Transverse colon (tissue), 4 donors: ENCODE results near the gene ZNF101. TPM values are rescaled to one million over a fixed set of nuclear protein-coding genes. Genes with fewer than 3 reads are reported as not detected.
"Not testable (repeated sequence)": the region's sequence is repeated elsewhere in the genome, so short reads cannot be mapped to it uniquely, and the experiment has no call there.

Source experiments
- DNase-seq: peaks from one replicate; pipeline ENCODE4 v3.0.0-alpha.2; 2019
- H3K27ac ChIP-seq, 4 donors: fragments of 200-600 bp; sonication (generic); 2 replicates each; pipeline ENCODE4 v1.5.1; 2016 to 2018; ENCODE audit warnings: inconsistent platforms in 4 of 4
- H3K27me3 ChIP-seq: fragments of 200-600 bp; sonication (generic); 2 replicates; pipeline ENCODE4 v1.5.1; 2017; ENCODE audit warnings: inconsistent platforms
- H3K36me3 ChIP-seq, 4 donors: fragments of 200-600 bp; sonication (generic); 2 replicates each; pipeline ENCODE4 v1.5.1; 2017 to 2019; ENCODE audit warnings: inconsistent platforms in 4 of 4
- H3K4me1 ChIP-seq, 4 donors: fragments of 200-600 bp; sonication (generic); 2 replicates each; pipeline ENCODE4 v1.5.1; 2017 to 2020; ENCODE audit warnings: inconsistent platforms in 4 of 4
- H3K4me3 ChIP-seq, 4 donors: fragments of 200-600 bp; sonication (generic); 1 replicate in 1 of 4; 2 replicates in 3 of 4; pipeline versions ENCODE4 v1.5.1 to v1.6.1; 2017 to 2019; ENCODE audit warnings: inconsistent platforms in 4 of 4
- H3K9me3 ChIP-seq, 2 donors: fragments of 200-600 bp; sonication (generic); 2 replicates each; pipeline ENCODE4 v1.5.1; 2017 to 2019; ENCODE audit warnings: inconsistent platforms in 2 of 2
- EP300 ChIP-seq: sonication (generic); formaldehyde crosslinking; IDR thresholded peaks from one replicate; pipeline ENCODE4 v1.6.1; 2017; ENCODE audit warnings: antibody characterized with exemption, low read depth
- POLR2A ChIP-seq: fragments of 450-650 bp; IDR thresholded peaks from one replicate; pipeline ENCODE4 v1.6.1; 2016; ENCODE audit warnings: antibody characterized with exemption, mild to moderate bottlenecking, moderate library complexity
- POLR2AphosphoS5 ChIP-seq, 3 donors: sonication (generic); formaldehyde crosslinking; IDR thresholded peaks; one replicate each; pipeline ENCODE4 v1.6.1; 2016; ENCODE audit warnings: antibody characterized with exemption in 3 of 3
- whole genome bisulfite sequencing, 2 donors: methylation state at CpG; one replicate each; pipeline ENCODE4 v1.1.5; 2018; ENCODE audit warnings: low coverage in 1 of 2; 5-methylcytosine and 5-hydroxymethylcytosine counted together
- in situ Hi-C, 4 donors: fragments of 200-750 bp; cut with MboI; loops; one replicate each; pipeline versions ENCODE4 v1.15.0 to v1.15.1; 2017; ENCODE audit warnings: low sequenced_read_pairs in 3 of 4, low pct_ligation_motif_present in 1 of 4, low pct_unique_long_range_greater_than_20kb in 1 of 4
- intact Hi-C: fragments of 100-400 bp; cut with DNase I; formaldehyde crosslinking; loops from one replicate; pipeline ENCODE4 v1.15.1; 2023; ENCODE audit warnings: low total_unique reads
- total RNA-seq, 4 donors: library from RNA; depleted of rRNA; stranded (reverse); fragments of >200 nt; gene quantifications; one replicate each; pipeline ENCODE4 v1.1.0, GENCODE V29; 2016
- TF ChIP-seq, protein P1 (sequence below), 5 experiments: fragments of 200-600 bp in 3 of 5; fragments of 450-650 bp in 2 of 5; sonication (generic) in 3 of 5; IDR thresholded peaks; 1 replicate in 2 of 5; 2 replicates in 3 of 5; pipeline ENCODE4 v1.5.1; 2016 to 2017; ENCODE audit warnings: antibody characterized with exemption in 5 of 5, inconsistent platforms in 3 of 5, mild to moderate bottlenecking in 2 of 5, moderate library complexity in 1 of 5

Gene ZNF101
- total RNA-seq, 4 donors from 2014 or later = 6.8 to 16.8 (median 11.1) TPM

DNA sequence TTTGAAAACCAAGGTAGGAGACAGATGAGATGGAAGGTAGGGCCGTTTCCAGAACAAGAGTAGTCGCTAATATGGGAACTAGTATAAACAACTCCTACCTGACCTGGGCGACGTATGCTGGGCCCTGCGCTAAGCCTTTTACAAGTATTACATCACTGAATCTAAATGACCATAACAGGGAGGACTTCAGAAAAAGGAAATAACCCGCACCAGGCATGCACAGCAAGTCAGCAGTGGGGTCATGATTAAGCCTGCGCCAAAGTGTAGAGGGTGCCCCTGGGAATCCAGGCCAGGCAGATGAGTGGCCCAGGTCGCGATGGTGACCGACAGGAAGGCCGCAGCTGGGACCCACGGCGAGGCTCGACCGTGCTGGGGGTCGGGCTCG, 5.8 kb upstream of the ZNF101 start:
- Histone ChIP-seq H3K9me3 (no peaks in the 10 kb centered on the region), H3K27ac (peak overlapping the region; percentile 86 to 98 (median 90)), H3K36me3 (peaks cover 0 to 15% (median 7%) of the 10 kb centered on the region in 4 donors), H3K27me3 (no peaks in the 10 kb centered on the region), H3K4me1 (peaks cover 7 to 24% (median 12%) of the 10 kb centered on the region in 4 donors), H3K4me3 (peak overlapping the region; percentile 34 to 94 (median 80))
- in situ Hi-C loops = no loop called here
- intact Hi-C loops = no loop called here
- TF ChIP-seq POLR2AphosphoS5 (IDR thresholded peaks at IDR 0.05) (no peak), POLR2A (no peak), EP300 (no peak)
- TF ChIP-seq, protein P1, sequence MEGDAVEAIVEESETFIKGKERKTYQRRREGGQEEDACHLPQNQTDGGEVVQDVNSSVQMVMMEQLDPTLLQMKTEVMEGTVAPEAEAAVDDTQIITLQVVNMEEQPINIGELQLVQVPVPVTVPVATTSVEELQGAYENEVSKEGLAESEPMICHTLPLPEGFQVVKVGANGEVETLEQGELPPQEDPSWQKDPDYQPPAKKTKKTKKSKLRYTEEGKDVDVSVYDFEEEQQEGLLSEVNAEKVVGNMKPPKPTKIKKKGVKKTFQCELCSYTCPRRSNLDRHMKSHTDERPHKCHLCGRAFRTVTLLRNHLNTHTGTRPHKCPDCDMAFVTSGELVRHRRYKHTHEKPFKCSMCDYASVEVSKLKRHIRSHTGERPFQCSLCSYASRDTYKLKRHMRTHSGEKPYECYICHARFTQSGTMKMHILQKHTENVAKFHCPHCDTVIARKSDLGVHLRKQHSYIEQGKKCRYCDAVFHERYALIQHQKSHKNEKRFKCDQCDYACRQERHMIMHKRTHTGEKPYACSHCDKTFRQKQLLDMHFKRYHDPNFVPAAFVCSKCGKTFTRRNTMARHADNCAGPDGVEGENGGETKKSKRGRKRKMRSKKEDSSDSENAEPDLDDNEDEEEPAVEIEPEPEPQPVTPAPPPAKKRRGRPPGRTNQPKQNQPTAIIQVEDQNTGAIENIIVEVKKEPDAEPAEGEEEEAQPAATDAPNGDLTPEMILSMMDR (IDR thresholded peaks at IDR 0.05) = no peak
- DNase-seq = no peak
- WGBS, 2 donors = 4 to 8% methylated on average over 2 to 7 of the region's 17 CpGs

DNA sequence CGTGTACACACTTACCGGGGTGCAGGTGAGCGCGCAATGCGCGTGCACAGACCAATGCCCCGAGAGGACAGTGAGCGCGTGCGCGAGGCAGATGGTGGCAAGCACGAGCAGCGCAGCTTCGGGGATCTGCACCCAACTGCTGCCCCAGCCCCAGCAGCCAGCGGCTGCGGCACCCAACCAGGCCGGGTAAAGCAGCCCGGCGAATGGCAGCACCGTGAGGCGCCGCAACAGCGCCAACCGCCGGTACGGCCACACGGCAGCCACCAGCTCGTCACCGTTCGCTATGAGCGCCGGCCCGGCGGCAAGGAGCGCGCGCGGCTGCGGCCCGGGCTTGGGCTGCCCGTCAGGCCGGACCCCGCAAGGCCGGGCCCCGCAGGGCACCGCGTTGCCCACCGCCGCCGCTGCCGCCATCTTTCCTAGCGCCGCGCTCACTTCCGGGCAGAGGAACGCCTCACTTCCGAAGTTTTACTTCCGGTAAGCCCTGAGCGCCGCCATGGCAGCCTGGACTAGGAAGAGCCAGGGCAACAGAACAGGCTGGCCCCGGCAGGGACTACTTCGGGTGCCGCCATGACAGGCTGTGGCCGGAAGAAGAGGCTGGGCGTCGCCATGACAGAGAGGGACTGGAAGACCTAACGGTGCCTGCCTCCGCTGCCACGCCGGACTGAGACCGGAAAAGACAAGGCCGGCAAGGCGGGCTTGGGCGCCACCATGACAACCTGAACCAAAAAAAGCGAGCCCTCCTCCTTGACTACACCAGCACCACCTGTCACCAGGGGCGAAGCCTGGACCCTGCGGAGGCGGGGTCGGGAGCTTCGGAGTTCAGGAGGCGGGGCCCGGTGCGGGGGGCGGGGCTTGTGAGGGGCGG, 5.2 kb upstream of the ZNF101 start, which contains the start of gene ATP13A1:
Gene ATP13A1 (minus strand): TSS at position 421 of the 865 bp plus-strand sequence. CDS start 10 bp downstream, at position 411.
- intact Hi-C loops (no loop called here), in situ Hi-C loops (no loop called here)
- H3K27me3 ChIP-seq = no peaks in the 10 kb centered on the region
- peaks cover 7 to 24% (median 14%) of the 10 kb centered on the region in 4 donors for H3K4me1 ChIP-seq
- H3K27ac ChIP-seq = peak within 1 kb of the TSS; percentile 86 to 98 (median 90)
- no peaks in the 10 kb centered on the region for H3K9me3 ChIP-seq
- 0% methylated on average over 5 to 44 of the region's 85 CpGs for WGBS, 2 donors
- peak within 1 kb of the TSS; percentile 65 to 94 (median 80) for H3K4me3 ChIP-seq
- DNase-seq = peak; percentile 96
- H3K36me3 ChIP-seq = peaks cover 0 to 11% (median 5%) of the 10 kb centered on the region in 4 donors
- peak; percentile 59 for TF ChIP-seq EP300
- TF ChIP-seq, protein P1 (IDR thresholded peaks at IDR 0.05) = peak in 1 of 5 experiments; percentile 13
- TF ChIP-seq POLR2A = peak; percentile 69
- TF ChIP-seq POLR2AphosphoS5 (IDR thresholded peaks at IDR 0.05) = peak; percentile 33 to 79 (median 76)

DNA sequence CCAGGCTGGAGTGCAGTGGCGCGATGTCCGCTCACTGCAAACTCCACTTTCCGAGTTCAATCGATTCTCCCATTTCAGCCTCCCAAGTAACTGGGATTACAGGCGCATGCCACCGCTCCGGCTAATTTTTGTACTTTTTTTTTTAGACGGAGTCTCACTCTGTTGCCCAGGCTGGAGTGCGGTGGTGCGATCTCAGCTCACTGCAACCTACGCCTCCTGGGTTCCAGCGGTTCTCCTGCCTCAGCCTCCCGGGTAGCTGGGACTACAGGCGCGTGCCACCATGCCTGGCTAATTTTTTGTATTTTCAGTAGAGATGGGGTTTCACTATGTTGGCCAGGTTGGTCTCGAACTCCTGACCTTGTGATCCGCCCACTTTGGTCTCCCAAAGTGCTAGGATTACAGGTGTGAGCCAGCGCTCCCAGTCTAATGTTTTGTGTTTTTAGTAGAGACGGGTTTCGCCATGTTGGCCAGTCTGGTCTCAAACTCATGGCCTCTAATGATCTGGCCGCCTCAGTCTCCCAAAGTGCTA, 3.2 kb upstream of the ZNF101 start:
- H3K4me3 ChIP-seq, H3K27me3 ChIP-seq, H3K36me3 ChIP-seq, DNase-seq, in situ Hi-C loops, intact Hi-C loops, H3K27ac ChIP-seq, H3K9me3 ChIP-seq: not testable (repeated sequence)
- peaks cover 17 to 37% (median 25%) of the 10 kb centered on the region in 4 donors for H3K4me1 ChIP-seq
- WGBS, 2 donors = 91 to 94% methylated on average over 10 to 22 of the region's 22 CpGs

DNA sequence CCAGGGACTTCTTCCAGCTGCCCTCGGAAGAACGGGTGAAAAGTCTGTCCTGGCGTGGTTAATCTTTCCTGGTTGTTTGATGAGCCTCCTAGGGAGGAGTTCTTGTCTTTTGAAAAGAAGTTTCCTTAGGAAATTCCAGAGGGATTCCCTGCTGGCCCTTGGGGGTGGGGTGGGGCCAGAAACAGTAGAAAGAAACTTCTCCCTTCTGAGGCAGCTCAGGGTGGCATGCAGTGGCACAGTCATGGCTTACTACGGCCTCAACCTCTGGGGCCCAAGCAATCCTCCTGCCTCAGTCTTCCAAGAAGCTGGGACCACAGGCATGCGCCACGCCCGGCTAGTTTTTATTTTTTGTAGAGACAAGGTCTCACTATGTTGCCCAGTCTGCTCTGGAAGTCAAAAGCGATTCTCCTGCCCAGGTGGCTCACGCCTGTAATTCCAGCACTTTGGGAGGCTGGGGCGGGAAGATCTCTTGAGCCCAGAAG, 1.5 kb downstream of the ZNF101 start:
- peak overlapping the region in 3 of 4 donors; percentile 71 to 93 (median 85) for H3K4me3 ChIP-seq

More for the DNA sequence above, 1.5 kb downstream of the ZNF101 start:
- H3K36me3 ChIP-seq = peaks cover 0 to 31% (median 8%) of the 10 kb centered on the region in 4 donors
- H3K27me3 ChIP-seq = no peaks in the 10 kb centered on the region
- H3K9me3 ChIP-seq = peaks cover 0 to 5% of the 10 kb centered on the region in 2 donors
- WGBS, 2 donors = 41 to 74% methylated on average over 4 to 10 of the region's 10 CpGs
- peaks cover 9 to 16% (median 12%) of the 10 kb centered on the region in 4 donors for H3K4me1 ChIP-seq
- intact Hi-C loops = no loop called here
- H3K27ac ChIP-seq = peak overlapping the region in 1 of 4 donors; percentile 92
- in situ Hi-C loops = no loop called here
- no peak for DNase-seq
- no peak for TF ChIP-seq EP300
- no peak for TF ChIP-seq POLR2A
- no peak for TF ChIP-seq POLR2AphosphoS5 (IDR thresholded peaks at IDR 0.05)
- TF ChIP-seq, protein P1 (IDR thresholded peaks at IDR 0.05) = no peak
